T-helper 2 cell (primary cell): ENCODE results near the gene SDK1.

Source experiments
- DNase-seq, 5 experiments: peaks; one replicate each; pipeline versions ENCODE4 v3.0.0 to v3.0.0-alpha.2; 2012 to 2022

SDK1 gene

DNA sequence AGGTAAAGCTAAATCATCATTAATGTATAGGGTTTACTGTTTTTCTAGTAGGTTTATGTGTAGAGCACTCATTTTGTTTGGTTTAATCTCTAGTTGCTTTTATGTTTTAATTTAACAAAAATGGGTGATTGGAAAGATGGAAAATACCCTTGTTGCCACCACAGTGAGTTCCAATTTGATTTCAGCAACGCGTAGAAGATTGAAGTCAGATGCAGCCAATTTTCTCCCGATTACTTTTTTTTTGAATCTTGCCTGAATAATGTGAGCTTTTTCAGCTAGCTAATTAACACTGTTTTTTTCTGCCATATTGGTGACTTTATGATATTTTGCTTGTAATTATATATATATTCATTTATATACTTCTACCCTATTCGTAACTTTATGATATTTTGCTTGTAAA is 293.8 kb downstream of the SDK1 start:
- no peak for DNase-seq

DNA sequence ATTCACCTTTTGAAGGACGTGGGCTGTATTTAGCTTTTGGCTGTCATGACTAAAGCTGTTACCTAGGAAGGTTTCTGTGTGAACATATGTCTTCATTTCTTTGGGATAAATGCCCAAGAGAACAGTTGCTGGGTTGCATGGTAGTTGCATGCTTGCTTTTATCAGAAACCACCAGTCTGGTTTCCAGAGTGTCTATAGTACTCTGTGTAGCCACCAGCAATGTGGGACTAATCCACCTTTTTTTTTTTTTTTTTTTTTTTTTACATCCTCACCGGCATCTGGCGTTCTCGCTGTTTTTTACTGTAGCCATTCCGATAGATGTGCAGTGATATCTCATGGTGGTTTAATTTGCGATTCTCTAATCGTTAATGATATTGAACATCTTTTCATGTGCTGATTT is 297.8 kb downstream of the SDK1 start:
- no peak for DNase-seq

DNA sequence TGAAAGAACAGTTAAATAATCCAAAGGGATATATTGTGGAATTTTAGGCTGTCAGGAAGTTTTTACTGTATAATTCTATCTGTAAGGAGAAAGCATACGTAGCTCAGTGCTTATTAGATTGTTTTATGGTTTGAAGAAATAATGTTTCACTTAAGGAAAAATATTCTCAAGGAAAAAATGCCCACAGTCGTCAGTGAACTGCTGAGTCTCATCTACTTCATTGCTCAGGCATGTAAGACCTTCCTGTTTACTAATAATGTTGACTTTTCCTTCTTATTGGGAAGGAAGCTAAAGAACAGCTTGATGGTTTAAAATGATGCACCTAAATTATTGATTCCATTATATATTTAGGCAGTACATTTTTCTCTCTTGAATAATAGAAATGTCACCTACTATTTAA is 304.2 kb downstream of the SDK1 start:
- no peak for DNase-seq

DNA sequence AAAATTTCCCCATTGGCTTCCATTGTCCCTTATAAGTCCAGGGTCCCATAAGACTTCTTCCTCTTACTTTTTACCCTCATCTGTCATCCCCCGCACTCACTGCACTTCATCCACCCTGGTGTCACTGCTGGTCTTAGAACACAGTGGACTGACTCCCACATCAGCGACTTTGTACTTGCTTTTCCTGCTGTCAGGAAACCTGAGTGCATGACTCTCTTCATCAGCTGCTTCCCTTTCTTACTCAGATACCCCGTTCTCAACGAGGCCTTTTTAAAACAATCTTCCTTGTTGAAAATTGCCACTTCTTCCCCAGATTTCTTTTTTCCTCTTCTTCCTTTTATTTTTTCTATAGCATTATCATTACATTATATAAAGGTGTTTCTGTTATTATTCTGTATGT is 305.4 kb downstream of the SDK1 start:
- DNase-seq, result no peak

DNA sequence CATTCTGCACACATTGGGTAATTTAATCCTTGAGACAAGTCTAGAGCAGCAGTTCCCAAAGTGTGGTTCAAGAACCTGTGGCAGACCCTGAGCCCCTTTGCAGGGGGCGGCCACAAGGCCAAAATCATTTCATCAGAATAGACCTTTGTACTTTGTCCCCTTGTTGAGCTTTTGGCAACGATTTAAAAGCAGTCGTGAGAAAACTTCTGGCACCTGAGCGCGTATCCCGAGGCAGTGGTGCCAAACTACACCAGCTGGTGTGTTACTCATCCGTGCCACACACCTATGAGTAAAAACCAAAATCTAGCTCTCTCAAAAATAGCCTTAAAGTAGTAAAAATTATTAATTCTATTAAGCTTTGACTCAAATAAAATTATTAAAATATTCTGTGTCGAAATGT is 306.8 kb downstream of the SDK1 start:
- DNase-seq, result no peak

DNA sequence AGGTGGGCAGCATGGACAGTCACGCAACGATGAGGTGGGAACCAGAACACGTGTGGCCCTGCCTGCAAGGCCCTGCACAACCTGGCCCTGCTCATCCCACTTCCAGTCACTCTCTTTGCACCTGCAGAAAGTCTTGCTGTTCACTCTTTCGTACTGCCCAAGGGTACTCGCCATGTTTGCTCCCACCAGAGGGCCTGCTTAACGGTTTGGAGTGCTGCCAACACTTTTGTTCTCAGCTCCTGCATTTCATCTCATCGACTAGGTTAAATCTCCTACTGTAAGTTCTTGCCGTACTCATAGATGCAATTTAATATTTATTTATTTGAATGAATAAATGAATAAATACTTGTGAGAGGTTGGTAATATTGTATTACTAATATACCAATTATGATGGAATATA is 315.3 kb downstream of the SDK1 start:
- no peak for DNase-seq

DNA sequence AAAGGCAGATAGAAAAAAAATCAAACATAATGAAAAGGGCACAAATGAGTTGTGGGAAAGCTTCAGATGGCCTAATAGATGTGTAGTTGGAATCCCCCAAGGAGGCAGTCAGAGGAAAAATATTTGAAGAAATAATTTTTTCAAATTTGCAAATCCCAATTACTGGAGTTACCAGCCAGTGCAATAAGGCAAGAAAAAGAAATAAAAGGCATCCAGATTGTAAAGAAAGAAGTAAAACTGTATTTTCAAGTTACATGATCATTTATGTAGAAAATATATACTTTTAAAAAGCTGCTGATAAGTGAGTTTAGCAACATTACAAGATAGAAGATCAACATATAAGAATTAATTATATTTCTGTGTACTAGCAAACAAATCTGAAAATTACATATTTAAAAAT is 329.0 kb downstream of the SDK1 start:
- DNase-seq, result no peak

DNA sequence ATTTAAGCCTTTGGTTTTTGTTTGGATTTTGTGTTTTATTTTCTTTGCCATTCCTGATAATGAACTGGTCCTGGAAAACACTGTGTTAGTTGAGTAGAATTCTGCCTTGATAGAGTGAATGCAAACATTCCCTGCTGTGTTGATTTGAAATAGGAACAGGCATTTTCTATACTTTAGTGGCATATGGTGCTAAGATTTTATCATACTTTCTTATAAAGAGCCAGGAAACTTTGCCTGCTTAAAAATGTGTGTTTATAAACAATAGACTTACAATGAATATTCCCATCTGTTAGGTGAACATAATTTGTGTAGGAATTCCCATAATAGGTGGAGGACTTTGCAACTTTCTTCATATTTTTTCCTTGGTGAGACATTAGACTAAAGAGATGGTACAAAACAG is 333.3 kb downstream of the SDK1 start:
- no peak for DNase-seq

DNA sequence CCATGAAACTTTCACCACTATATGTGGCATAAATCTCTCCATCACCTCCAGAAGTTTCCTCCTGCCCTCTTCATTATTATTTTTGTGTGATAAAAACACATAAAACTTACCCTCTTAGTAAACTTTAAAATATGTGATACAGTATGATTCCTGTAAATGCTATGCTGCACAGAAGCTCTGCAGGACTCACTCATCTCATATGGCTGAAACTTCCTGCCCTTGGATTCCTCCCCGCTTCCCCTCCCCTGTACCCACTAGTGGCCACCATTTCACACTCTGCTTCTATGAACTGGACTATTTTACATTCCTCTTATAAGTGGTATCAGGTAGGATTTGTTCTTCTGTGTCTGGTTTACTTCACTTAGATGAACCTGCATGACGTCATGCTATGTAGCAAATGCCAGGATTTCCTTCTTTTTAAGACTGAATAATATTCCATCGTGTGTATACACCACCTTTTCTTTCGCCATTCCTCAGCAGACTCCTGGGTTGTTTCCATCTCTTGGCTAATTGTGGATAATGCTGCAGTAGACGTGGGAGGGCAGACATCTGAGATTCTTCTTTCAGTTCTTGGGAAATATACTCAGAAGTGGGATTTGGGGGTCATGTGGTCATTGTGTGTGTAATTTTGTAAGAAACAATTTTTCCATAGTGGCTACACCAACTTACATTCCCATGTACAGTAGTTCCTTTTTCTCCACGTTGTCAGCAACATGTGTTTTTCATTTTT is 335.2 kb downstream of the SDK1 start:
- no peak for DNase-seq

DNA sequence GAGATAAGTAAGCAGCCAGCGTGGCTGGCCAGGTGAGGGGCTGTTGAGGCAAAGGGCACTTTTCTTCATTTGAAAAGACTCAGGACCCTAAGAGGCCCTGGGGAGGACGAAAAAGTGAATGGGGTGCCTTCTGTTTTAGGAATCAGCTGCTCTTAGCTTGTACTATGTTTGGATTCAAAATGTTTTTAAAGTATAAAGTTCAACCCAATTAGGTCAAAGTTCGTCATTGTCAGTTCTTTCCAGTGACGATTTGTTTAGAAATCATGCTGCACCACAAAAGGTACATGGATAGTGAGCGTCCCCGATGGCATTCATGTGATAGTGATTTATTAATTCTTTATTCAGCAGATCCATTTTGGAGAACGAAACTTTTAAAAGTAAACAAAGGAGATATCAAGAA is 338.2 kb downstream of the SDK1 start:
- no peak for DNase-seq

DNA sequence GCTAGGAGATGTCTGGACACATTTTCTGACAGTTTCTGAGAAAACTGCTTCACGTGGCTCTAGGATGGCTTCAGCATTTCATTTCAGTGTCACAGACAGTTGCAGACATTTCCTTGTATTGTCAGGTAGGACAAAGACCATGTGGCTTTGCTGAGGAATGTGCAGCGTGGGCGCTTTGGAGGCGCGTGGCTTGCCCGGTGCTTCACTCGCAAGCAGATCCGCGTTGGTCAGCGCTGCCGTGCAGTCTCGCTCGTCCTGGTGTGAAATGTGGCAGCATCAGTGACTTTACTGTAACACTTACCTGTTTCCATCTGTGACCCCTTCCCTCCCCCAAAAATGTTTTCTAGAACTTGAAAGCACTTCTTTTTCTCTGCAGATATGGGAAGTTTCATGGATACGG is 340.5 kb downstream of the SDK1 start:
- no peak for DNase-seq

DNA sequence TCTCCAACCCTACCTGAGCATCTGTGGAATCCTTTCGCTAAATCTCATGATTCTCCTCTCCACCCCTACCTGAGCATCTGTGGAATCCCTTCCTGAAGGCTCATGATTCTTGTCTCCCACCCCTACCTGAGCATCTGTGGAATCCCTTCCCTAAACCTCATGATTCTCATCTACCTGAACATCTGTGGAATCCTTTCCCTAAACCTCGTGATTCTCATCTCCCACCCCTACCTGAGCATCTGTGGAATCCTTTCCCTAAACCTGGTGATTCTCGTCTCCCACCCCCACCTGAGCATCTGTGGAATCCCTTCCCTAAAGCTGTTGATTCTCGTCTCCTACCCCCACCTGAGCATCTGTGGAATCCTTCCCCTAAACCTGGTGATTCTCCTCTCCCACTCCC is 342.0 kb downstream of the SDK1 start:
- DNase-seq, result no peak

DNA sequence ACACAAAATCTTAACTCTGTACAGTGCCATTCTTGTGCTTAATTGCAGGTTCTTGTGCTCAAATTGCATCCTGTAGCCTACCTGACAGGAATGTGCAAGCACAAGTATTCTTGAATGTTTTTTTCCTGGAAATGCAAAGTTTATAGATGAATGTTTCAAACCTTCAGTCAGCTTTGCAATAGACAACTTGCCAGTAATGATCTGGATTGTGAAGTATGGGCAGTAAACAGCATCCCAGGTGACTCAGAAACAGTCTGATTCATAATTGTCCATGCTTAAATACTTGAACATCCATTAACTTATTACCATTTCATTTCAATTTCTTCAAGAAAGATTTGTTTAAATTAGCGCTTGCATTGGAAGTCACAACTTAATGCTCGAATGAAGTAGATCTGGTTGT is 347.2 kb downstream of the SDK1 start:
- no peak for DNase-seq

DNA sequence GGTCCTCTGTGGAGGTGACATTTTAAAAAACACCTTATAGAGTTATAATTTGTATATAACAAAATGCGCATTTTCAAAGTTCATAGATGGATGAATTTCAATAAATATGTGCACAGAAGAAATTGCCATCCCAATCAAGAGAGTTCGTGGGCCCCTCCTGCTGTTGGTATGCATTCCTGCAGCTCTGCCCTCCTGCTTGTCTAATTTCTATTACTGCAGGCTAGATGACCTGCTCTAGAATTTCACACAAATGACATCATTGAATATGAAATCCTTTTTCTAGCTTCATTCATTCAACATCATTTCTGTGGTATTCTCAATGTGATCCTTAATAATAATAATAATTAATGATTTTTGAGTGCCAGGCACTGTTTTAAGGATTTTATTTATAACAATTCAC is 348.2 kb downstream of the SDK1 start:
- no peak for DNase-seq

DNA sequence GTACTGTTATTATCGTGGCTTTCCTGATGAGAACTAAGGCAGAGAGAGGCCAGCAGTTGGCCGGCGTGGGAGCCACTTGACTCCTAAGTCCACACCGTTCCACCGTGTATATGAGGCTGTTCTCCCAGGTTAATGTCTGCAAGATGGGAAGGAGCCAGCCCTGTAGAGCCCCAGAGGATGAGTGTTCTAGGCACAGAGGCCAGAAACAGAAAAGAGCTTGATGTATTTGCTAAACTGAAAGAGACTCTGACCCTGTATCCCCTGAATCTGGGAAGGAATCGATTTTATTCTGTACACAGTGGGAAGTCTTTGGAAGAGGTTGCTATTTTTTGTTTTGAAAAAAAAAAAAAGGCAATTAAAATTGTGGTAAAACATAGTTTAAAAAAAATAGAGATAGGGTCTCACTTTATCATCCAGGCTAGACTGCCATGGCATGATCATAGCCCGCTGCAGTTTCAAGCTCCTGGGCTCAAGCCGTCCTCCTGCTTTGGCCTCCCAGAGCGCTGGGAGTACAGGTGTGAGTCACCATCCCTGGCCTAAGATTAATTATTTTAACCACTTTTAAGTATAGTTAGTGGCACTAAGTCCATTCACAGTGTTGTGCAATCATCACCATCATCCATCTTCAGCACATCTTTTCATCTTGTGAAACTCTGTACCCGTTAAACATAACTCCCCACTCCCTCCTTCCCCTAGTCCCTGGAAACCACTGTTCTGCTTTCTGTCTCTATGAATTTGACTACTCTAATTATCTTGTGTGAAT is 348.8 kb downstream of the SDK1 start:
- no peak for DNase-seq

DNA sequence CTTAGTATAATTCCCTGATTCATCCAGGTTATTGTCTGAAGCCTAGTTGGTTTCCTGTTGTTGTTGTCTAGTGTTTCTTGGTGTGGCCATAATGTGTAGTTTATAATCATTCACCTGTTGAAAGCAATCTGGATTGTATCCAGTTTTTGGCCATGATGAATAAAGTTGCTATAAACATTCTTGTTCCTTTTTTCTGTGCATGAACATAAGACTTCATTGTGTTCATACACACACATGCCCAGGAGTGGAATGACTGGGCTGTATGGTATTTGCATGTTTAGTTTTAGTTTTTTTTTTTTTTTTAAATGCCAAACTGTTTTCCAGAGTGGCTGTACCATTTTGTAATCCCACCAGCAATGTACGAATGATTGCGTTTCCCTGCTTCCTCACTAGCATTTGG is 349.8 kb downstream of the SDK1 start:
- DNase-seq, result no peak

DNA sequence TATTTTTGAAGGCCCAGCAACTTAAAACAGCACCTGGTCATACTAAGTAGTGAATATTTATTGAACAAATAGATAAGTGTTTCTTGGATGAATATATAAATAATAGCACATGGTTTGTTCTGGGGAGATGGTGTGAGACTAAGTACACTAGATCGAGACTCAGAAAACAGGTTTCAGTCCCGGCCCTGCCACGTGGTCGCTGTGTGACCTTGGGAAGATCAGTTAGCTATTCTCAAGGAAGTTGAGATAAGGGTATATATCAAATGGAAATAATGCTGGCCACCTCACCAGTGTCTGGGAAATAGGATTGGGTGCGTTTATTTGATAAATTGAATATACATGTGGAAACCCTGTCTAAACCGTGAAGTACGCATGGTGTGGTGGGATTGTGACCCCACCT is 354.6 kb downstream of the SDK1 start:
- DNase-seq, result no peak

DNA sequence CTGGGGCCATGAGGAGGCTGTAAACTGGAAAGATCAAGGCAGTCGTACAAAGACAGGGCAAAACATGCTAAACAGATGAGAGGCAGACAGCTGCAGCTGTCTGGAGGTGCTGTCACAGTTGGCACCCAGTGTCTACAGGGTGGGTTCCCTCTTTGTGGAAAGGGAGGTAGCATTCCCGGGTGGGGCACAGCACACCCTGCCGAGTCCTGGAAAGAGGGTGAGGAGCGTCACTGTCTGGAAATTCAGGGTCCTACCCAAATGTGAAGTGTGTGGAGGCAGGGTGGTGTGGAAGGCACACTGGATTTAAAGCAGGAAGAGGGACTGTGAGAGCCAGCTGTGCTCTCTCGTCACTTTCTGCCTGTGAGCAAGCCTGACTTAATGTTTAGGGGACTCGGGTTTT is 356.2 kb downstream of the SDK1 start:
- no peak for DNase-seq

DNA sequence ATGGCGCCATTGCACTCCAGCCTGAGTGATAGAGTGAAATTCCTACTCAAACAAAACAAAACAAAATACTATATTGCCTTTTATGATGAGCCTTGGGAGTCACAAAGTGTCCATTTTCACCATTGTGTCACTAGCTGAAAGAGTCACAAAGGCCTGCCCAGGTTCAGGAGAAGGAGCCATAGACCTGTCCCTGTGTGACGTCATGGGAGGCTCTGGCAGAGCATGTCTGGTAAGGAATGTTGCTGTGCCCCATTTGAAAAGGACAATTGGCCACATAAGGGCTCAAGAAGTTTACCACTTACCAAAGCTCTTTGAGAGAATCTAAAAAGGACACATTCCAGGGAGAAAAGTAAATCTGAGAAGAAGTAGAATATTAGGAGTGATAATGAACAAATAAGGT is 367.7 kb downstream of the SDK1 start:
- DNase-seq, result no peak

DNA sequence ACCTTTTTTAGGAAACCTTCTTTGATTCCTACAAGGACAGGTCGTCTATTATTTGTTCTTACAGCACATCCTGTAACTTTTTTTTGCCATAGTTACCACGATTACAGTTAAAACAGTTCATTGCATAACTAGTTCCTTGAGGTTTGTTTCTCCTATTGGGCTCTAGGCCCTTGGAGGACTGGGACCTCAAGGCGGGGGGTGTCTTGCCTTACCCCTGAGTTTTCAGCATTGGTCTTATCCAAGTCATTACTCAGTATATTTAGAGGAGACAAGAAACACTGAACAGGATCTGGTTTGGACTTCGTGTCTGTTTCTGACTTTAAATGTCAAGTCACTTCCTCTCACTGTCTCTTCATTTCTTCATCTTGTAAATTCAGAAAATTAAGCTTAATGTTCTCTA is 369.8 kb downstream of the SDK1 start:
- no peak for DNase-seq

DNA sequence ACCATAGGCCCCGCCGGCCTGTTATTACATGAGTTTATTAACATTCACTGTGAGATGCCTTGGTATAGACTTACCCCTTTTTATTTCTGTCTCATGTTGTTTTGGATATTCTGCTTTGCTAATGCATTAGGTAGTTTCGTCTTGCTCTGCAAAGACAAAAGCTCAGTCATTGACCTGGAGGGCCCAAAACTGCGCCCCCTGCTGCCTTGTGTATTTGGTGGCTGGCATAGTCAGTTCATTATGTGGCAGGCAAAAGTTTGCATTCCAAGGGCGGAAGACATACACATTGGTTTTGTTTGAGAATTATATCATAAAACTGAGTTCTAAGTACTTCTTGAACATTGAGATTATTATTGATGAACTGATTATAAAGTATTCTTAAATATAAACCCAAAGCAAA is 372.5 kb downstream of the SDK1 start:
- DNase-seq, result peak in 4 of 5 experiments; percentile 12 to 45 (median 18)

DNA sequence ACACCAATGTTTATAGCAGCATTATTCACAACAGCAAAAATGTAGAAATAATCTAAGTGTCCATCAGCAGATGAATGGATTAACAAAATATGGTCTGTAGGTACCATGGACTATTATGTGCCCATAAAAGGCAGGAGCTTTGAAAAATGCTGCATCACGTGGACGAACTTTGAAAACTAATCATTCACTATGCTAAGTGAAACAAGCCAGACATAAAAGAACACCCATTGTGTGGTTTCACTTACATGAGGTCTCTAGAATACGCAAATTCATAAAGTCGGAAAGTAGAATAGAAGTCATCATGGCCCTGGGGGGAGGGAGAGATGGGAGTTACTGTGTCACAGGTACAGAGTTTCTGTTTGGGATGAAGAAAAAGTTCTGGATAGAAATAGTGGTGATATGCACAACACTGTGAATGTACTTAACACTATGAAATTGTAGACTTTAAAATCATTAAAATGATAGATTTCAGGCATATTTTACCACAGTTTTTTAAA is 377.3 kb downstream of the SDK1 start:
- no peak for DNase-seq

DNA sequence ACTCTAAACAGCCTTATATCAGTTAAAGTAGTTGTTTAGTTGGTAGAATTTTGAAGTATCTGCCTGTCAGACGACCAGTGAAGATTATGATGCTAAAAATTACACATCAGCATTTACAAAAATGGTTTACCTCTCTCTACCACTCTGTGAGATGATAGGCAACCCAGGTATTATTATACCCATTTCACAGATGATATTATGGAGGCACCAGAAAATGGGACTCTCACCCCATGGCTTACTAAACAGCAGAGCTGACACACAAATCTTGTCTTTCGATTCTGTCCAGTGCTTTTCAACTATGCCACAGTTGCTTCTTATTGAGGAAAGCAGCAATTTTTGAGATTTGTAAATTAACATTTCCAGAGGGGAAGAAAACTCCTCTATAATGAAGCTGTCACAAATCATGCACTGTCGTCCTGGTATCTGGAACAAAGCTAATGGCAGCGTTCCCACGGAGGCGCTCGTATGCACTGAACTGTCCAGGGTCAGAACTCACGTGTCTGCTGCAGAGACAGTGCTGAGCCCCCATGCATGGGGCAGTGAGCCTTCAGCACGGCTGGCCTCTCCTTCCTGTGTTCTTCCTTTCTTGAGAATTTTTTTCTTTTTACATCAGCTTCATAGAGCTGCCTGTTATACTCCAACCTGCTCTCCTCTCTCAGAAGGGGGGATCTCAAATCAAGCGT is 381.1 kb downstream of the SDK1 start:
- DNase-seq, result no peak
